Stimulated activated CD8-positive, alpha-beta memory T cell treated with anti-CD3 and anti-CD28 coated beads, Interleukin-12 subunit alpha, Interleukin-12 subunit beta, amount 100 ng/mL, for 24 hours (primary cell): ENCODE measurements around the gene MED9.

Experiments used
- DNase-seq: peaks from one replicate; pipeline ENCODE4 v3.0.0-alpha.2; 2020; ENCODE audit errors: extremely low read depth

The MED9 gene

GRCh38 chr17:17515934-17516930, 39.4 kb downstream of the MED9 start:
- DNase-seq: no peak

GRCh38 chr17:17516941-17517720, 40.3 kb downstream of the MED9 start:
- DNase-seq: no peak

- DNase-seq: no peak
These were observed 41.2 kb downstream of the MED9 start for GRCh38 chr17:17518014-17518413.

GRCh38 chr17:17518951-17519350, 42.2 kb downstream of the MED9 start:
- DNase-seq: no peak

GRCh38 chr17:17519886-17520285, 43.1 kb downstream of the MED9 start:
- DNase-seq: no peak

- DNase-seq: no peak
These were observed 43.9 kb downstream of the MED9 start for GRCh38 chr17:17520599-17521232.

GRCh38 chr17:17523001-17523730, 46.4 kb downstream of the MED9 start:
- DNase-seq: no peak

GRCh38 chr17:17523731-17524490, 47.1 kb downstream of the MED9 start:
- no peak for DNase-seq

GRCh38 chr17:17525311-17525710, 48.5 kb downstream of the MED9 start:
- DNase-seq: no peak

- DNase-seq: no peak
These were observed 49.2 kb downstream of the MED9 start for GRCh38 chr17:17525956-17526355.

GRCh38 chr17:17526369-17526768, 49.6 kb downstream of the MED9 start:
- DNase-seq: no peak

- no peak for DNase-seq
These were observed 50.7 kb downstream of the MED9 start for GRCh38 chr17:17527534-17527933.

- DNase-seq: no peak
These were observed 51.2 kb downstream of the MED9 start for GRCh38 chr17:17527956-17528500.

GRCh38 chr17:17528696-17529652, 52.2 kb downstream of the MED9 start:
- DNase-seq: no peak

GRCh38 chr17:17531156-17531555, 54.4 kb downstream of the MED9 start:
- no peak for DNase-seq

GRCh38 chr17:17532991-17533390, 56.2 kb downstream of the MED9 start:
- DNase-seq: no peak

GRCh38 chr17:17533901-17534441, 57.2 kb downstream of the MED9 start:
- DNase-seq: no peak

- no peak for DNase-seq
These were observed 59.2 kb downstream of the MED9 start for GRCh38 chr17:17535957-17536356.

GRCh38 chr17:17536702-17537101, 59.9 kb downstream of the MED9 start:
- no peak for DNase-seq
